GM13977 (cell line): ENCODE results near the gene NTN3.

ENCODE experiments used
- DNase-seq: peaks from one replicate; pipeline ENCODE4 v3.0.0; 2012; ENCODE audit warnings: low spot score
- in situ Hi-C: fragments of 300-500 bp; cut with MboI; formaldehyde crosslinking; loops from one replicate; pipeline ENCODE4 v1.12.0; 2022; ENCODE audit warnings: low sequenced_read_pairs, low pct_unique_long_range_greater_than_20kb, mixed read lengths, inconsistent platforms; ENCODE audit not compliant: unreplicated experiment
- TF ChIP-seq, protein P1 (sequence below): IDR thresholded peaks from 2 replicates; pipeline ENCODE4 v1.5.1; 2012; ENCODE audit warnings: mild to moderate bottlenecking, control low read depth; ENCODE audit not compliant: insufficient read depth; ENCODE audit errors: extremely low read depth, missing control alignments

The NTN3 gene

DNA sequence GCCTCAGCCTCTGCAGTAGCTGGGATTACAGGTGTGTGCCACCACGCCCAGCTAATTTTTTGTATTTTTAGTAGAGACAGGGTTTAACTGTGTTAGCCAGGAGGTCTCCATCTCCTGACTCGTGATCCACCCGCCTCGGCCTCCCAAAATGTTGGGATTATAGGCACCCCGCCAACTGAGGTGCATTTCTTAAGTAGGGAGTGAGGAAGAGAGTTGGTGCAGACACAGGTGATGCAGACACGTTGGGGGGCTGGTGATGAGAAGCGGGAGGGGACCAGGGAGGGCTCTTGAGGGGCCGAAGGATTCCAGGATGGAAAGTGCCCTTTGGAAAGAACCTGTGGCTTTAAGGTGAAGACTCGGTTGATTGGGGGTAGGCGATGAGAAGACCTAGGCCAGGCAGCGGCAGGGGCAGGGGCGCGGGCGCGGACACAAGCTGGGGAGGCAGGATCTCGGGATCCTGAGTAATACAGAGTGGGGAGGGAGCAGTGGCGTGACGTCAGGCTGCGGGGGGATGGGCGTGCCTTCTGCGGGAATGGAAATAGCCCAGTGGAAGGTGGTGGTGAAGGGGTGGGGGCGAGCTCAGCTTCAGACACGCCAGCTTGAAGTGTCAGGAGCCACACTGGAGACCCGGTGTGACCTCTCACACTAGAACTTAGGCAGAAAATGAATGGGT lies 40.2 kb downstream of the NTN3 start:
- in situ Hi-C loops: no loop called here
- no peak for DNase-seq
- TF ChIP-seq, protein P1, sequence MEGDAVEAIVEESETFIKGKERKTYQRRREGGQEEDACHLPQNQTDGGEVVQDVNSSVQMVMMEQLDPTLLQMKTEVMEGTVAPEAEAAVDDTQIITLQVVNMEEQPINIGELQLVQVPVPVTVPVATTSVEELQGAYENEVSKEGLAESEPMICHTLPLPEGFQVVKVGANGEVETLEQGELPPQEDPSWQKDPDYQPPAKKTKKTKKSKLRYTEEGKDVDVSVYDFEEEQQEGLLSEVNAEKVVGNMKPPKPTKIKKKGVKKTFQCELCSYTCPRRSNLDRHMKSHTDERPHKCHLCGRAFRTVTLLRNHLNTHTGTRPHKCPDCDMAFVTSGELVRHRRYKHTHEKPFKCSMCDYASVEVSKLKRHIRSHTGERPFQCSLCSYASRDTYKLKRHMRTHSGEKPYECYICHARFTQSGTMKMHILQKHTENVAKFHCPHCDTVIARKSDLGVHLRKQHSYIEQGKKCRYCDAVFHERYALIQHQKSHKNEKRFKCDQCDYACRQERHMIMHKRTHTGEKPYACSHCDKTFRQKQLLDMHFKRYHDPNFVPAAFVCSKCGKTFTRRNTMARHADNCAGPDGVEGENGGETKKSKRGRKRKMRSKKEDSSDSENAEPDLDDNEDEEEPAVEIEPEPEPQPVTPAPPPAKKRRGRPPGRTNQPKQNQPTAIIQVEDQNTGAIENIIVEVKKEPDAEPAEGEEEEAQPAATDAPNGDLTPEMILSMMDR: no peak

DNA sequence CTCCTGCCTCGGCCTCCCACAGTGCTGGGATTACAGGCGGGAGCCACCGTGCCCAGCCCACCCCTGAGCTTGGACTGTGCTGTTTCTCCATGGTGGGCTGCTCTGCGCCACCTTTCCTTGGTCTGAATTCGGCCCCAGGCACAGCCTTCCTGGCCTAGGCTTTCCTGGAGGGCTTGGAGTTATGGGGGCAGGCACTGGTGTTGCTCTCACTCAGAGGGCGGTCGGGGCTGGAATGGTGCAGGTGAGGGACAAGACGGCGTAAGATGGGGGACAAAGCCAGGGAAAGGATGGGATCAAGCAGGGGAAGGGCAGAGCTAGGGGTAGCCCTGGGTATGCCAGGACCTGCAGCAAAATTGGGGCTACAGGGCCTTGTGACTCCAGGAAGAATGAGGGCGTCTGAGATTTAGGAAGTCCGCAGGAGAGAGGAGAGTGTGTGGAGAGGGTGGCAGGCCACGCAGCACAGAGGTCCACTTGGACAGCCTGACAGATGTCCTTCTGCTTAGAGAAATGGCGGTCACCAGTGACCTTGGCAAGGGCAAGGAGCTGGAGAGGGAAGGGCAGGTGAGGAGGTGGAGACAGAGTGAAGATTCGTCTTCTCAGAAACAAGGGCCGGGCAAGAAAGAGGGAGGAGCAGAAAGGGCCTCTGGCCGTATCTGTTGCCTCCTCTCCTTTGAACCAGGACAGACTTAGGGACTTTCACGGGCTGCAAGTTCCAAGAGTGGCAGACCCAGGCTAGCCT lies 41.1 kb downstream of the NTN3 start:
- in situ Hi-C loops: no loop called here
- TF ChIP-seq, protein P1: no peak
- no peak for DNase-seq

DNA sequence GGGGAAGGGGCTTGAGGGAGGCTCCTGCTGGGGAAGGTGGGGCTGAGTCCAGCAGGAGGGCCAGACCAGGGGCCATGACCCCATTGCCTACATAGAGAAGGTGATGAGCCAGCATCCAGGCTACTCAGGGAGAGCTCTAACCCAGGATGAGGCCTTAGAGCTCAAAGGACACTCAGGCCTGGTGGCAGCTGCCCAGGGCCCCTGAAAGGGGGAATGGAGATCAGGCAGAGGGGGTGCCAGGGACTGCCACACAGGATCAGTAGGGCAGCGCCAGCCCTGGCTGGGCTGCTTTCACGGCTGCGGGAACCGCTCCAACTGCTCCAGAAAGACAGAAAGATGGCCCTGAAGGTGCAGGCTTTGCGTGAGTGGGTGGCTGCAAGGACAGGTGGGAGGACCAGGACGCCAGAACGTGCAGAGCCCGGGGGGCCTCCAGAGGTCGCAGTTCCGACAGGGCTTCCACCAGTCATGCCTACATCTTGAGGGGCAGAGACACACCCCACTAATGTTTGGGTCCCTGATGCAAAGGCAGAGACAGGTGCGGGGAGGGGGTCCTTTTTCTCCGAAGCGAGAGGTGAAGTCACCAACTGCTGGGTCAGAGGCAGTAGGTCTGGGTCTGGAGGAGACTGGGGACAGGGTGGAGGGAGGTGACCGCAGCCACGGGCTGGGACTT lies 41.8 kb downstream of the NTN3 start:
- in situ Hi-C loops: no loop called here
- TF ChIP-seq, protein P1: peak; percentile 30
- peak; percentile 70 for DNase-seq

DNA sequence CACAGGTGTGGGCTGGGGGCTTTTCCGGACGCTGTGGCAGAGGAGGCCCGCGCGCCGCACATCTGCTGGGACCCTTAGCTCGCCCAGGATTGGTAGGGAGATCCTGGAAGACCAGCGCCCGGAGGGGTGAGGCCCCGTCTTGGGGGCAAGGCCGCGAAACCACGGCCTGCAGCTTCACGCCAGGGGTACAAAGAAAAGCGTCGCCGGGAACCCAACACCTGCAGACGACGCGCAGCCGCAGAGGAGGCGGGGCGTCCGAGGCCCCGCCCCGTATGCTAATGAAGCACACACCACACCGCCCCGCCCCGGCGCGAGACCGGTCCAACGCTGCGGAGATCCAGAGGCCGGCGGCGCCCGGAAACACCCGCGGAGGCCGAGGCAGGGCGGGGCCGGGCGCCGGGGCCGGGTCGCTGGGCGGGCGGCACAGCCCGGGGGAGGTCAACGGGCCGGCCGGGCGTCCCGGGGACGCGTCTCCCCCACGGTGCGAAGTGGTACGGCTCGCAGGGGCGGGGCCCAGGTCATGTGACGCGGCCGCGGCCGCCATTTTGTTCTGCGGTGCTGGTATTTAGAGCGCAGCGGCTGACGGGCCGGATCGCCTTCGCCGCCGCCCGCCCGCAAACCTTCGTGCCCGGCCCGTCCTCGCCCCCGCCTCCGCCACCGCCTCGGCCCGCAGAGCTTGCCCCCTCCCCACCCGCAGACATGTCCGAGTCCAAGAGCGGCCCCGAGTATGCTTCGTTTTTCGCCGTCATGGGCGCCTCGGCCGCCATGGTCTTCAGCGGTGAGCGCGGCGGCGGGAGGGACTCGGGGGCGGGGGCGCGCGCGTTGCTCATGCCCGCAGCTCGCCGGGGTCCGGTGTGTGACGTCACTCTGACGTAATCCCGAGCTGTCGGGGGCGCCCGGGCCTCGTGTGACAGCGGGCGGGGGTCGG lies 42.6 kb downstream of the NTN3 start, which contains the start of gene ATP6V0C:
Gene ATP6V0C (plus strand): TSS at position 548 of the 928 bp plus-strand sequence. CDS start 152 bp downstream, at position 700.
- DNase-seq: peak; percentile 99
- TF ChIP-seq, protein P1: no peak
- in situ Hi-C loops: no loop called here

DNA sequence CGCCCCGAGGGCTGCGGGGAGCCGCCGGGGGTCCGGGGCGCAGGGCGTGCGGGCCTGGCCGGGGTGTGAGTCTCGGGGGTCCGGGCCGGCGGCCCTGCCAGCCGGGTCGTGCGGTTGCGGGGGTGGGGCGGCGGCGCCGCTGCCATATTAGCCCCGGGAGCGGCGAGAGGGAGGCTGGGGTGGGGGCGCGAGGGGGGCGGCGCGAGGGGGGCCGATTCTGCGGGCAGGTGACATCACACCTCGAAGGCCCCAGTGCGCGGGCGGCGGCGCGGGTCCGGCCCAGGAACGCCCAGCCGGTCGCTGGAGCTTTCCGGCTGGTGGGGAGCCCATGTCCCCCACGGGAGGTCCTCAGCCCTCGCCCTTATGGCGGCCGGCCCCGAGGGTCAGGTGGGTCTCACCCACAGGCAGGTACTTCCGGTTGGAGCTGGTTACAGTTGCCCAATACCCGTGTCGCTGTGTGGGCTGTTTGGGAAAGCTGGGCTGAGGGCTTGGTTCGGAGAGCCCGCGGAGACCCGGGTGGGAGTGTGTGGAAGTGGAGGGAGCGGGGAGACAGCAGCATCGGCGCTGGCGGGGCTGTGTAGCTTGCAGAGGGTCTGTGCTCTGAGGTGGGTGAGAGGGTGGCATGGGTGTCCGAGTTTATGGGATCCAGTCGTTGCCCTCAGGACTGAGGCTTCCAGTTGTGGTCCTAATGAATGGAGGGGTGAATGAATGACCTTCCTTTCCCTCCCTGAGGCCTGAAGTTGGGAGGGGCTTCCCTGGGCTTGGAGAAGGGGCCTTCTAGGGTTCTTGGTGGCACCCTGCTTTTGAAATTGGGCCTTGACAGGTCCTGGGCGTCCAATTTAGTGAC lies 43.5 kb downstream of the NTN3 start:
- TF ChIP-seq, protein P1: no peak
- peak; percentile 55 for DNase-seq
- in situ Hi-C loops: no loop called here
